ENCODE measurements around the gene KCND2.

DNA sequence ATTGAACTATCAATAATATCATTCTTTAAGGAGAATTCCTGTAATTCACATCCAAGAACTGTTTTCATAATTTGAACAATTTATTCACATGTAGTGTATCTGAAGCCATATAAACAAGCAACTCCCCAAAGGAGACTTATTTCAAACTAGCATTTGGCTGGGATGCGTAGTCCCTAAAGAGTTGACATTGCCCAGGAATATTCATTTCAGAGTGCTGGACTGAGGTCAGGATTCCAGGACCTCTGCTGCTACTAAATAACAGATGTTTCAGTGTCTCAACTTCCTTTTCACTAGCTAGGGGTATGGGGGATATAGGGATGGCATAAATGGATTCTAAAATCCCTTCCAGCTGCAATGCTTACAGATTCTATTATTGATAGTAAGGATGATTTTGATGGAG, 408.0 kb downstream of the KCND2 start:
- TF ChIP-seq POLR2A (IDR thresholded peaks at IDR 0.05) = no peak
- TF ChIP-seq, protein P1, sequence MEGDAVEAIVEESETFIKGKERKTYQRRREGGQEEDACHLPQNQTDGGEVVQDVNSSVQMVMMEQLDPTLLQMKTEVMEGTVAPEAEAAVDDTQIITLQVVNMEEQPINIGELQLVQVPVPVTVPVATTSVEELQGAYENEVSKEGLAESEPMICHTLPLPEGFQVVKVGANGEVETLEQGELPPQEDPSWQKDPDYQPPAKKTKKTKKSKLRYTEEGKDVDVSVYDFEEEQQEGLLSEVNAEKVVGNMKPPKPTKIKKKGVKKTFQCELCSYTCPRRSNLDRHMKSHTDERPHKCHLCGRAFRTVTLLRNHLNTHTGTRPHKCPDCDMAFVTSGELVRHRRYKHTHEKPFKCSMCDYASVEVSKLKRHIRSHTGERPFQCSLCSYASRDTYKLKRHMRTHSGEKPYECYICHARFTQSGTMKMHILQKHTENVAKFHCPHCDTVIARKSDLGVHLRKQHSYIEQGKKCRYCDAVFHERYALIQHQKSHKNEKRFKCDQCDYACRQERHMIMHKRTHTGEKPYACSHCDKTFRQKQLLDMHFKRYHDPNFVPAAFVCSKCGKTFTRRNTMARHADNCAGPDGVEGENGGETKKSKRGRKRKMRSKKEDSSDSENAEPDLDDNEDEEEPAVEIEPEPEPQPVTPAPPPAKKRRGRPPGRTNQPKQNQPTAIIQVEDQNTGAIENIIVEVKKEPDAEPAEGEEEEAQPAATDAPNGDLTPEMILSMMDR (IDR thresholded peaks at IDR 0.05) = no peak

Data from tibial nerve (tissue), 3 donors.